ENCODE data around the gene SLX9. TPM values are rescaled to one million over a fixed set of nuclear protein-coding genes. Genes with fewer than 3 reads are reported as not detected.

The SLX9 gene, protein sequence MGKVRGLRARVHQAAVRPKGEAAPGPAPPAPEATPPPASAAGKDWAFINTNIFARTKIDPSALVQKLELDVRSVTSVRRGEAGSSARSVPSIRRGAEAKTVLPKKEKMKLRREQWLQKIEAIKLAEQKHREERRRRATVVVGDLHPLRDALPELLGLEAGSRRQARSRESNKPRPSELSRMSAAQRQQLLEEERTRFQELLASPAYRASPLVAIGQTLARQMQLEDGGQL
- total RNA-seq, result 10 to 100 TPM in 5 of 6 donors, 1 to 10 TPM in 1; 5.5 to 34.6 (median 22.8) TPM

DNA sequence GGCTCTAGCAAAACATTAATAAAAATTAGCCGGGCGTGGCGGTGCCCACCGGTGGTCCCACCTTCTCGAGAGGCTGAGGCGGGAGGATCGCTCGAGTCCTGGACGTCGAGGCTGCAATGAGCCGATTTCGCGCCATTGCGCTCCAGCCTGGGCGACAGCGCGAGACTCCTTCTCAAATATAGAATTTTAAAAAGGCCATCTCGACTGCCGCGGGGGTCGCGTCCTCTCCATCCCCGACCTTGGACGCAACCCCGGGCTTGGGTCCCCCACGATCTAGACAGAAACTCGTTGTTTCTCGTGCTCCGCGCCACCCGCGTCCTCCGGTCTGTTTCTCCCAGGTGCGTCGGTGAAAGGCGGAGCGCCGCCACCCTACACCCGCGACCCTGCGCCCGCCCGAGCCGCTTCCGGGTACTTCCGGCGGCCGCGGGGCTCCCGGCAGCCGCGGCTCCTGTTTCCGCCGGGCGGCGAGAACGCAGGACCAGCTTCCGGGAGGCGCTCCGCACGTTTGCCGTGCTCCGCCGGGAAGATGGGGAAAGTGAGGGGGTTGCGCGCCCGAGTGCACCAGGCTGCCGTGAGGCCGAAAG lies at the start of gene SLX9:
Gene SLX9 (plus strand): TSS at position 498 of the 584 bp plus-strand sequence. CDS start 29 bp downstream, at position 527.
- TF ChIP-seq, protein P1, sequence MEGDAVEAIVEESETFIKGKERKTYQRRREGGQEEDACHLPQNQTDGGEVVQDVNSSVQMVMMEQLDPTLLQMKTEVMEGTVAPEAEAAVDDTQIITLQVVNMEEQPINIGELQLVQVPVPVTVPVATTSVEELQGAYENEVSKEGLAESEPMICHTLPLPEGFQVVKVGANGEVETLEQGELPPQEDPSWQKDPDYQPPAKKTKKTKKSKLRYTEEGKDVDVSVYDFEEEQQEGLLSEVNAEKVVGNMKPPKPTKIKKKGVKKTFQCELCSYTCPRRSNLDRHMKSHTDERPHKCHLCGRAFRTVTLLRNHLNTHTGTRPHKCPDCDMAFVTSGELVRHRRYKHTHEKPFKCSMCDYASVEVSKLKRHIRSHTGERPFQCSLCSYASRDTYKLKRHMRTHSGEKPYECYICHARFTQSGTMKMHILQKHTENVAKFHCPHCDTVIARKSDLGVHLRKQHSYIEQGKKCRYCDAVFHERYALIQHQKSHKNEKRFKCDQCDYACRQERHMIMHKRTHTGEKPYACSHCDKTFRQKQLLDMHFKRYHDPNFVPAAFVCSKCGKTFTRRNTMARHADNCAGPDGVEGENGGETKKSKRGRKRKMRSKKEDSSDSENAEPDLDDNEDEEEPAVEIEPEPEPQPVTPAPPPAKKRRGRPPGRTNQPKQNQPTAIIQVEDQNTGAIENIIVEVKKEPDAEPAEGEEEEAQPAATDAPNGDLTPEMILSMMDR (IDR thresholded peaks at IDR 0.05), result peak in 1 of 6 experiments; percentile 19
- TF ChIP-seq POLR2AphosphoS5 (IDR thresholded peaks at IDR 0.05) (peak; percentile 51 to 79), POLR2A (IDR thresholded peaks at IDR 0.05) (peak in 3 of 4 donors; percentile 24 to 79 (median 52)), EP300 (IDR thresholded peaks at IDR 0.05) (no peak)
- ATAC-seq (ENCODE audit: low FRiP score in 2 of 2) (peak; percentile 88 to 97), DNase-seq (peak; percentile 81 to 96)
- peaks cover 0 to 13% (median 11%) of the 10 kb centered on the region in 4 donors for H3K36me3 ChIP-seq
- H3K27ac ChIP-seq, result peak within 1 kb of the TSS; percentile 7 to 82 (median 58)
- H3K4me3 ChIP-seq, result peak within 1 kb of the TSS; percentile 65 to 100 (median 95)
- WGBS, 2 donors, result 5% methylated on average over 43 of the region's 69 CpGs; no CpG with 5 or more reads in 1 of the 2 donors
- H3K4me1 ChIP-seq, result peaks cover 19 to 27% (median 23%) of the 10 kb centered on the region in 4 donors
- no peaks in the 10 kb centered on the region for H3K9me3 ChIP-seq
- no peaks in the 10 kb centered on the region for H3K27me3 ChIP-seq

- 86% methylated on average over 12 to 21 of the region's 24 CpGs for WGBS, 2 donors
- H3K36me3 ChIP-seq, result peaks cover 0 to 41% (median 2%) of the 10 kb centered on the region in 4 donors
- H3K9me3 ChIP-seq, result no peaks in the 10 kb centered on the region
- H3K27ac ChIP-seq, result no peak overlapping the region
- H3K4me3 ChIP-seq, result no peak overlapping the region
- ATAC-seq (ENCODE audit: low FRiP score in 2 of 2) (no peak), DNase-seq (peak in 1 of 2 donors; percentile 63)
- peaks cover 0 to 5% (median 1%) of the 10 kb centered on the region in 4 donors for H3K4me1 ChIP-seq
- H3K27me3 ChIP-seq, result no peaks in the 10 kb centered on the region
- TF ChIP-seq POLR2A (IDR thresholded peaks at IDR 0.05), result no peak
- TF ChIP-seq, protein P1 (IDR thresholded peaks at IDR 0.05), result no peak
- TF ChIP-seq EP300 (IDR thresholded peaks at IDR 0.05), result no peak
- TF ChIP-seq POLR2AphosphoS5 (IDR thresholded peaks at IDR 0.05), result no peak
Observed at GRCh38 chr21:44890338-44890931, 49.4 kb upstream of the SLX9 start.

GRCh38 chr21:44890961-44891541 lies 48.8 kb upstream of the SLX9 start:
- Histone ChIP-seq H3K9me3 (no peaks in the 10 kb centered on the region), H3K27ac (no peak overlapping the region), H3K27me3 (no peaks in the 10 kb centered on the region), H3K36me3 (peaks cover 0 to 37% (median 2%) of the 10 kb centered on the region in 4 donors), H3K4me1 (peaks cover 0 to 5% (median 1%) of the 10 kb centered on the region in 4 donors), H3K4me3 (no peak overlapping the region)
- WGBS, 2 donors, result 90 to 93% methylated on average over 6 to 9 of the region's 9 CpGs
- no peak for ATAC-seq (ENCODE audit: low FRiP score in 2 of 2)
- DNase-seq, result peak in 1 of 2 donors; percentile 72
- TF ChIP-seq POLR2AphosphoS5 (IDR thresholded peaks at IDR 0.05) (no peak), POLR2A (IDR thresholded peaks at IDR 0.05) (no peak), EP300 (IDR thresholded peaks at IDR 0.05) (no peak)
- TF ChIP-seq, protein P1 (IDR thresholded peaks at IDR 0.05), result no peak

DNA sequence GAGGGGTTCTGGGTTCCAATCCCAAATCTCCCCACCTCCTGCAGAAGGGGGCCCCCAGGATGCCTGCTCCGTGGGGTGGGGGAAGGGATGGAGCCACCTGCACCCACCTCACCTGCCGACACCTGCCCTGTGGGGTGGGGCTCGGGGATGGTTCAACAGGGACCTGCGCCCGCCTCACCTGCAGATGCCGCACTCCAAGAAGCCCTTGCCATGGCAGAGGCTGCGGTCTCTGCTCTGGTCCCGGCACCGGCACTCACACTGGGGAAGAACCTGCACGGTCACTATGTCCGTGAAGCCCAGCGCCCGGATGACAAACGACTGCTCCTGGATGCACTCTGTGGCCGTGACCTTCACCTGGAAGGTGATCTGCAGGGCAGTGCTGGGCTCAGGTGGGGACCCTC lies 48.2 kb upstream of the SLX9 start:
- Histone ChIP-seq H3K9me3 (no peaks in the 10 kb centered on the region), H3K36me3 (peaks cover 0 to 31% (median 2%) of the 10 kb centered on the region in 4 donors), H3K4me1 (peaks cover 0 to 9% (median 1%) of the 10 kb centered on the region in 4 donors), H3K27me3 (no peaks in the 10 kb centered on the region), H3K4me3 (no peak overlapping the region), H3K27ac (no peak overlapping the region)
- DNase-seq (no peak), ATAC-seq (ENCODE audit: low FRiP score in 2 of 2) (no peak)
- TF ChIP-seq EP300 (IDR thresholded peaks at IDR 0.05) (no peak), POLR2AphosphoS5 (IDR thresholded peaks at IDR 0.05) (no peak), POLR2A (IDR thresholded peaks at IDR 0.05) (no peak)
- TF ChIP-seq, protein P1 (IDR thresholded peaks at IDR 0.05), result no peak
- 80 to 92% methylated on average over 11 to 15 of the region's 15 CpGs for WGBS, 2 donors
